ENCODE data around the gene GNB1.
"Not testable (repeated sequence)": the region's sequence is repeated elsewhere in the genome, so short reads cannot be mapped to it uniquely, and the experiment has no call there.

The GNB1 gene

DNA sequence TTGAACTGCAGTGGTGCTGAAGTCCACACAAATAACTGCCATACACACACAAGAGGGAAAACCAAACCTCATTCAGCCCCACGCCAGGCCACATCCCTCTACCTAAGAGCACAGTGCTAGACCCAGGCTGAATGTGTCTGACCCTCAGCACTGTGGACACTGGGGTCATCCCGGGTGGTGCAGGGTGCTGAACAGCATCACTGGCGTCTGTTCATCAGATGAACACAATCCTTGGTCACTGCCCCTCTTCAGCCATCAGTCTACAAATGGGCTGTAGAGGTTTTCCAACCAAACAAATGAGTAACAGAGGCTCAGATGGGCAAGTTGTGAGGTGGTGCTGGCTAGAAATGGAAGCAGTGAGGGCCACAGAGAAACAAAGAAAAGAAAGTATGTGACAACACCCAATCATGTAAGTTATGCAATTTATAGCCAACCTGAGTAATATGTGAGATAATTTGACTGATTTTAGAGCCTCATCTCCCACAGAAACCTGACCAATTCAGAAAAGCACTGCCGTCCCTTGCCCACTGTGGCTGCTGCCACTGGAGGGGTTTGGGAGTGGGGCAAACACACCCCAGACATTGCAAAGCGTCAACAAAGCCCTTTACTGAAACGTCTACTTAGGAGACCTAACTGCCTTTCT lies 27.9 kb downstream of the GNB1 start:
- Histone ChIP-seq H4K5ac (ENCODE audit: low read length) (no peak overlapping the region), H3K4me2 (ENCODE audit: low read length) (no peak overlapping the region), H3K4me3 (ENCODE audit: low read length) (no peak overlapping the region), H3K27ac (ENCODE audit: low read depth, low read length) (no peak overlapping the region), H3K9ac (ENCODE audit: low read length) (no peak overlapping the region), H3K36me3 (ENCODE audit: control insufficient read depth, insufficient read depth, low read length) (no peaks in the 10 kb centered on the region), H3K4me1 (ENCODE audit: control insufficient read depth, low read depth, low read length) (peaks cover 2% of the 10 kb centered on the region), H3K18ac (ENCODE audit: low read length) (no peak overlapping the region), H3K4ac (ENCODE audit: low read depth, low read length) (no peak overlapping the region), H3K23ac (ENCODE audit: low read length) (no peak overlapping the region), H2BK5ac (ENCODE audit: low read length) (no peak overlapping the region), H3K79me1 (ENCODE audit: low read length) (peaks cover 4% of the 10 kb centered on the region), H3K27me3 (ENCODE audit: insufficient read depth, low read length, poor library complexity) (no peaks in the 10 kb centered on the region), H3K56ac (ENCODE audit: low read length) (no peak overlapping the region), H2BK120ac (ENCODE audit: low read depth, low read length) (no peak overlapping the region), H2AK5ac (ENCODE audit: low read length) (no peak overlapping the region), H4K8ac (ENCODE audit: low read depth, low read length) (no peak overlapping the region), H2BK15ac (replicated peaks; ENCODE audit: low read depth) (no peak overlapping the region), H3K79me2 (ENCODE audit: control insufficient read depth, insufficient read depth, low read length) (peaks cover 91% of the 10 kb centered on the region)
- no CpG with 5 or more reads among the region's 6 CpGs for WGBS (ENCODE audit: extremely low coverage, insufficient coverage, low lambda C conversion rate)
- DNase-seq = no peak

DNA sequence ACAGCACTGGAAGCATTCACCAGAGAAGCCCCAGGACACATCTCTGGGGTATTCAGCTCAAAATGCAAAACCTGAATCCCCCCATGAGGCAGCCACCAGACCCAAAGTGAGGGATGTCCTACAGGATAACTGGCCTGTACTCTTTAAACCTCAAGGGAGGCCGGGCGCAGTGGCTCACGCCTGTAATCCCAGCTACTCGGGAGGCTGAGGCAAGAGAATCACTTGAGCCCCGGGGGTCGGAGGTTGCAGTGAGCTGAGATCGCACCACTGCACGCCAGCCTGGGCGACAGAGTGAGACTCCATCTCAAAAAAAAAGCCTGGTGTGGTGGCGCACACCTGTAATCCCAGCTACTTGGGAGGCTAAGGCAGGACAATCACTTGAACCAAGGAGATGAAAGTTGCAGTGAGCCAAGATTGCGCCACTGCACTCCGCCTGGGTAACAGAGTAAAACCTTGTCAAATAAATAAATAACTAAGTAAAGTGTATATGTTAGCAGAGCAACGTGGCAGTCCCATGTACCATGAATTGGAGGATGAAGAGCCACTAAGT lies 29.1 kb downstream of the GNB1 start:
- not testable (repeated sequence) for H3K4me2 ChIP-seq (ENCODE audit: low read length); H3K36me3 ChIP-seq (ENCODE audit: control insufficient read depth, insufficient read depth, low read length)

DNA sequence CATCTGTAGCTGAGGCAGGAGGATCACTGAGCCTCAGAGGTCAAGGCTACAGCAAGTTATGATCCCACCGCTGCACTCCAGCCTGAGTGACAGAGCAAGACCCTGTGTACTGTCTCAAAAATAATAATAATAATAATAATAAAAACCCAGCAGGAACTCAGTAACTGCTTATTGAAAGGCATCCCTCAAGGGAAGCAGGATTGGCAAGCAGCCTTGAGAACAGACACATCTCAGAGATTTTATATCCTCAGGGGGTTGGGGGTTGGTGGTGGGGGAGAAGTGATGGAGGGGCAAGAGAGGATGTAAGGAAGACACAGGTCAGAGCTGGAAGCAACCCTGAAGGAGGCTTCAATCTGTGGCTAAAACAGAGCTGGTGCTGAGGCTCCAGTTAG lies 29.6 kb downstream of the GNB1 start:
- H3K18ac ChIP-seq (ENCODE audit: low read length) = no peak overlapping the region
- H3K4me3 ChIP-seq (ENCODE audit: low read length) = no peak overlapping the region
- H4K8ac ChIP-seq (ENCODE audit: low read depth, low read length) = no peak overlapping the region
- no peak overlapping the region for H2BK120ac ChIP-seq (ENCODE audit: low read depth, low read length)
- no peak overlapping the region for H2BK15ac ChIP-seq (replicated peaks; ENCODE audit: low read depth)
- H2AK5ac ChIP-seq (ENCODE audit: low read length) = no peak overlapping the region
- no peak overlapping the region for H4K5ac ChIP-seq (ENCODE audit: low read length)
- H3K4me2 ChIP-seq (ENCODE audit: low read length) = no peak overlapping the region
- peaks cover 2% of the 10 kb centered on the region for H3K36me3 ChIP-seq (ENCODE audit: control insufficient read depth, insufficient read depth, low read length)
- no peak overlapping the region for H3K23ac ChIP-seq (ENCODE audit: low read length)
- no peak overlapping the region for H3K4ac ChIP-seq (ENCODE audit: low read depth, low read length)
- no peak for DNase-seq
- H3K56ac ChIP-seq (ENCODE audit: low read length) = no peak overlapping the region
- H3K4me1 ChIP-seq (ENCODE audit: control insufficient read depth, low read depth, low read length) = peaks cover 2% of the 10 kb centered on the region
- H3K27ac ChIP-seq (ENCODE audit: low read depth, low read length) = no peak overlapping the region
- no peaks in the 10 kb centered on the region for H3K27me3 ChIP-seq (ENCODE audit: insufficient read depth, low read length, poor library complexity)
- no peak overlapping the region for H3K9ac ChIP-seq (ENCODE audit: low read length)
- H3K79me2 ChIP-seq (ENCODE audit: control insufficient read depth, insufficient read depth, low read length) = peaks cover 95% of the 10 kb centered on the region
- peaks cover 11% of the 10 kb centered on the region for H3K79me1 ChIP-seq (ENCODE audit: low read length)
- no peak overlapping the region for H2BK5ac ChIP-seq (ENCODE audit: low read length)
- no CpG with 5 or more reads among the region's 1 CpG for WGBS (ENCODE audit: extremely low coverage, insufficient coverage, low lambda C conversion rate)

More for the DNA sequence above, 29.1 kb downstream of the GNB1 start:
- H3K9ac ChIP-seq (ENCODE audit: low read length); H3K27me3 ChIP-seq (ENCODE audit: insufficient read depth, low read length, poor library complexity); H3K27ac ChIP-seq (ENCODE audit: low read depth, low read length); H2AK5ac ChIP-seq (ENCODE audit: low read length); H4K8ac ChIP-seq (ENCODE audit: low read depth, low read length); H3K56ac ChIP-seq (ENCODE audit: low read length); H3K4me1 ChIP-seq (ENCODE audit: control insufficient read depth, low read depth, low read length); H3K23ac ChIP-seq (ENCODE audit: low read length); H3K4ac ChIP-seq (ENCODE audit: low read depth, low read length); H3K4me3 ChIP-seq (ENCODE audit: low read length); H2BK120ac ChIP-seq (ENCODE audit: low read depth, low read length); H2BK5ac ChIP-seq (ENCODE audit: low read length); H4K5ac ChIP-seq (ENCODE audit: low read length); DNase-seq; H2BK15ac ChIP-seq (replicated peaks; ENCODE audit: low read depth); H3K18ac ChIP-seq (ENCODE audit: low read length): not testable (repeated sequence)
- Histone ChIP-seq H3K79me2 (ENCODE audit: control insufficient read depth, insufficient read depth, low read length) (peaks cover 93% of the 10 kb centered on the region), H3K79me1 (ENCODE audit: low read length) (peaks cover 11% of the 10 kb centered on the region)
- no CpG with 5 or more reads among the region's 13 CpGs for WGBS (ENCODE audit: extremely low coverage, insufficient coverage, low lambda C conversion rate)

DNA sequence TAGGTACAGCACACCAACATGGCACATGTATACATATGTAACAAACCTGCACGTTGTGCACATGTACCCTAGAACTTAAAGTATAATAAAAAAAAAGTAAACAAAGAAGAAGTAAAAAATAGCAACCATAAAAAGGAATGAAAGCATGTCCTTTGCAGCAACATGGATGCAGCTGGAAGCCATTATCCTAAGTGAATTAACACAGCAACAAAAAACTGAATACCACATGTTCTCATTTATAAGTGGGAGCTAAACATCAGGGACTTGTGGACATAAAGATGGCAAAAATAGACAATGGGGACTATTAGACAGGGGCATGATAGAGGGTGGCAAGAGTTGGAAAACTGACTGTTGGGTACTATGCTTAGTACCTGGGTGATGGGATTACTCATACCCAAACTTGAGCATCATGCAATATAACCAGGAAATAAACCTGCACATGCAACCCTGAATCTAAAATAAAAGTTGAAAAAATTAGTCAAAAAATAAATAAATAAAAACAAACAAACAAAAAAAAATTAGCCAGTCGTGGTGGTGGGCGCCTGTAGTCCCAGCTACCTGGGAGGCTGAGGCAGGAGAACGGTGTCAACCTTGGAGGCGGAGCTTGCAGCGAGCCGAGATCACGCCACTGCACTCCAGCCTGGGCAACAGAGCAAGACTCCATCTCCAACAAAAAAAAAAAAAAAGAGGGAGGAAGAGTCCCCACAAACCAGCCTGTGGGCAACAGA lies 30.8 kb downstream of the GNB1 start:
- H3K27ac ChIP-seq (ENCODE audit: low read depth, low read length) = peak overlapping the region; percentile 47
- H3K79me2 ChIP-seq (ENCODE audit: control insufficient read depth, insufficient read depth, low read length) = peaks cover 94% of the 10 kb centered on the region
- H3K27me3 ChIP-seq (ENCODE audit: insufficient read depth, low read length, poor library complexity); H2BK120ac ChIP-seq (ENCODE audit: low read depth, low read length); H3K4me2 ChIP-seq (ENCODE audit: low read length); H3K4me3 ChIP-seq (ENCODE audit: low read length); H3K4me1 ChIP-seq (ENCODE audit: control insufficient read depth, low read depth, low read length); H2BK15ac ChIP-seq (replicated peaks; ENCODE audit: low read depth); H4K5ac ChIP-seq (ENCODE audit: low read length); H3K4ac ChIP-seq (ENCODE audit: low read depth, low read length); H3K36me3 ChIP-seq (ENCODE audit: control insufficient read depth, insufficient read depth, low read length); H4K8ac ChIP-seq (ENCODE audit: low read depth, low read length); H3K9ac ChIP-seq (ENCODE audit: low read length); H3K18ac ChIP-seq (ENCODE audit: low read length); H3K23ac ChIP-seq (ENCODE audit: low read length); H2AK5ac ChIP-seq (ENCODE audit: low read length); H2BK5ac ChIP-seq (ENCODE audit: low read length); DNase-seq; H3K56ac ChIP-seq (ENCODE audit: low read length): not testable (repeated sequence)
- no CpG with 5 or more reads among the region's 8 CpGs for WGBS (ENCODE audit: extremely low coverage, insufficient coverage, low lambda C conversion rate)
- H3K79me1 ChIP-seq (ENCODE audit: low read length) = peaks cover 11% of the 10 kb centered on the region

DNA sequence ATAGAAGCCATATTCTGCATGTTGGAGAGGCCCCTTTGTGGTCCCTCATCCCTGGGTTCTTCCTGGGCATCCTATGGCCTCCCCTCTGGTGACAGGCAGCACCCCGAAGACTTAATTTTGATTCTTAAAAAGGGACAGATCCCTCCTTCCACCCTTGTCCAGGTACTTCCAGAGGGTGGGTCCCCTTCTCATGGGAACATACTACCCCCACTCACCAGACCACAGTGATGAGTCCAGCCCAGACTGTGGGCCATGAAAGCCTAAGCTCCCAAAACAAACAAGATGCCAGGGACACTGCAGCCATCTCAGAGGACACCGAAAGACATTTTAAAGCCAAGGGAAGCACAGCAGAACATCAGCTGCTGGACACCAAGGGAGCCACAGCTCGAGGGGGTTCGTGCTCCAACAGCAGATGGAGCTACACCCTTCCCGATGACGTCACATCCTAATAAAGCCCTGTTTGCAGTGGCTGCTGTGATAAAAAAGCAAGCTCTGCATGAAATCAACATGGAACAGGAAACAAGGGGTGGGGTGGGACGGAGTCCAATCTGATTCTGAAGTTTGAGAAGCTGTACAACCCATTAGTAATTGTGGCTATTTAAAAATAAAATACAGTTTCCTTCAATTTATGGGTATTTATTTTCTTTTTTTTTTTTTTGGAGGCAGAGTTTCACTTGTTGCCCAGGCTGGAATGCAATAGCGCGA lies 32.4 kb downstream of the GNB1 start:
- H3K56ac ChIP-seq (ENCODE audit: low read length) = peak overlapping the region; percentile 1
- H3K79me2 ChIP-seq (ENCODE audit: control insufficient read depth, insufficient read depth, low read length) = peaks cover 94% of the 10 kb centered on the region
- peak overlapping the region; percentile 25 for H2BK5ac ChIP-seq (ENCODE audit: low read length)
- no peak overlapping the region for H4K5ac ChIP-seq (ENCODE audit: low read length)
- no peak overlapping the region for H3K27ac ChIP-seq (ENCODE audit: low read depth, low read length)
- no peak overlapping the region for H2BK120ac ChIP-seq (ENCODE audit: low read depth, low read length)
- no peak overlapping the region for H2BK15ac ChIP-seq (replicated peaks; ENCODE audit: low read depth)
- no peak overlapping the region for H3K18ac ChIP-seq (ENCODE audit: low read length)
- H3K27me3 ChIP-seq (ENCODE audit: insufficient read depth, low read length, poor library complexity) = no peaks in the 10 kb centered on the region
- H3K36me3 ChIP-seq (ENCODE audit: control insufficient read depth, insufficient read depth, low read length) = peaks cover 2% of the 10 kb centered on the region
- H3K4ac ChIP-seq (ENCODE audit: low read depth, low read length) = no peak overlapping the region
- peak overlapping the region; percentile 17 for H3K9ac ChIP-seq (ENCODE audit: low read length)
- H4K8ac ChIP-seq (ENCODE audit: low read depth, low read length) = no peak overlapping the region
- WGBS (ENCODE audit: extremely low coverage, insufficient coverage, low lambda C conversion rate) = no CpG with 5 or more reads among the region's 9 CpGs
- no peak overlapping the region for H3K4me2 ChIP-seq (ENCODE audit: low read length)
- H2AK5ac ChIP-seq (ENCODE audit: low read length) = no peak overlapping the region
- H3K4me1 ChIP-seq (ENCODE audit: control insufficient read depth, low read depth, low read length) = peaks cover 2% of the 10 kb centered on the region
- no peak overlapping the region for H3K4me3 ChIP-seq (ENCODE audit: low read length)
- peak; percentile 87 for DNase-seq
- H3K79me1 ChIP-seq (ENCODE audit: low read length) = peaks cover 19% of the 10 kb centered on the region
- H3K23ac ChIP-seq (ENCODE audit: low read length) = no peak overlapping the region
